ENCODE results near the gene IL10RB. TPM values are rescaled to one million over a fixed set of nuclear protein-coding genes. Genes with fewer than 3 reads are reported as not detected.

The IL10RB gene
- total RNA-seq, 2 donors from 2014 or later: 10.2 to 21.8 TPM

DNA sequence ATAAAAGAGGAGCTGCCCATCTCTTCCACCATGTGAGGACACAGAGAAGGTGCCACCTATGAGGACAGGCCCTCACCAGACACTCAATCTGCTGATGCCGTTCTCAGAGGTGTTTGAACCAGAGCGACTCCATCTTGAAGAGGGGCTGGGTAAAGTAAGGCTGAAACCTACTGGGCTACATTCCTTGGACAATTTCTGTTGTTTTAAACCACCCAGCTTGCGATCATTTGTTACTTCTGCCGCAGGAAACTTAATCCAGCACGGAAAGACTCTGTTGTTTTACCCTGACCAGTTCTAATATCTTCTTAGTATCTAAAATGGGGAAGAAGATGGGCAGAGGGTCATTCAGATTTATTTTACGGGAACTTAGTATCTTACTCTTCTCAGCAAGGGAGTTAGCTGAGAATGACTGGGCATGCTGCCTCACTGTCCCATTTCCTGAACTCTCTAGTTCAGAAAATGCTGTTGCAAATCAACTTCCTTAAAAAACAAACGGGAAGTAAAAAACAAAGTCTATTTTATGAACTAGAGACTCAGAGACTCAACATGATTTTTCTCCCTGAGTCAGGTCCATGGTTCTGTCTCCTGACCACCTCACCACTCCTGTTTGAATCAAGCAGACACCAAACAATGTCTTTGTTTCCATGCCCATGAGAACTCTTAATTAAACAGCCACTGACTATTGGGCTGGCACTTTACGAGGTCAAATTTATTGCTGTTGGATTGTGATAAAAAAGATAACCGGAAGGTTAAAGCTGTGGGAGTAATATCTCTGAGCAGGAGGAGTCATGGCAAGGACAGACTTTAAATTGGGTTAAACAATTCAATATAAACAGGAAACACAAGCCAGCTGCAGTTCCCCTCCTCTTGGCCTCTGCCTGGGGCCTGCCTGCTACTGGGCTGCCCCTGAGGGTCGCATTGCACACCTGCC is 34.8 kb downstream of the IL10RB start:
- no peak for DNase-seq (ENCODE audit: low spot score)
- peaks cover 0 to 5% of the 10 kb centered on the region in 2 donors for H3K4me1 ChIP-seq

DNA sequence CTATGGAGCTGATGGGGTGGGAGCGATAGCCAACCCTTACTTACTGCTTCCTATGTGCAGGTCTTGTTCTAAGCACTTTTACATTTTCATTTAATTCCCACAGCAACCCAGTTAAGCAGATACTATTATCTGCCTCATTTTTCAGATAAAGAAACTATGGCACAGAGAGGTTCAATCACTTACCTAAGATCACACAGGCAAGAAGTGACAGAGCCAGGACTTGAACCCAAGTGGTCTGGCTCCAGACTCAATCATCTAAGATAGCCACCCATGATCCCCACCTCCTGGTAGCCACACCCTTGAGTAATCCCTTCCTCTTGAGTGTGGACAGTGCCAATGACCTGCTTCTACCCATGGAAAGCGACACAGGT is 35.5 kb downstream of the IL10RB start:
- Histone ChIP-seq H3K27me3 (no peaks in the 10 kb centered on the region), H3K36me3 (no peaks in the 10 kb centered on the region), H3K9me3 (no peaks in the 10 kb centered on the region), H3K4me3 (no peak overlapping the region), H3K4me1 (peaks cover 0 to 5% of the 10 kb centered on the region in 2 donors), H3K27ac (peak overlapping the region; percentile 50 to 57)
- DNase-seq (ENCODE audit: low spot score): no peak
- TF ChIP-seq, protein P1, sequence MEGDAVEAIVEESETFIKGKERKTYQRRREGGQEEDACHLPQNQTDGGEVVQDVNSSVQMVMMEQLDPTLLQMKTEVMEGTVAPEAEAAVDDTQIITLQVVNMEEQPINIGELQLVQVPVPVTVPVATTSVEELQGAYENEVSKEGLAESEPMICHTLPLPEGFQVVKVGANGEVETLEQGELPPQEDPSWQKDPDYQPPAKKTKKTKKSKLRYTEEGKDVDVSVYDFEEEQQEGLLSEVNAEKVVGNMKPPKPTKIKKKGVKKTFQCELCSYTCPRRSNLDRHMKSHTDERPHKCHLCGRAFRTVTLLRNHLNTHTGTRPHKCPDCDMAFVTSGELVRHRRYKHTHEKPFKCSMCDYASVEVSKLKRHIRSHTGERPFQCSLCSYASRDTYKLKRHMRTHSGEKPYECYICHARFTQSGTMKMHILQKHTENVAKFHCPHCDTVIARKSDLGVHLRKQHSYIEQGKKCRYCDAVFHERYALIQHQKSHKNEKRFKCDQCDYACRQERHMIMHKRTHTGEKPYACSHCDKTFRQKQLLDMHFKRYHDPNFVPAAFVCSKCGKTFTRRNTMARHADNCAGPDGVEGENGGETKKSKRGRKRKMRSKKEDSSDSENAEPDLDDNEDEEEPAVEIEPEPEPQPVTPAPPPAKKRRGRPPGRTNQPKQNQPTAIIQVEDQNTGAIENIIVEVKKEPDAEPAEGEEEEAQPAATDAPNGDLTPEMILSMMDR (IDR thresholded peaks at IDR 0.05): no peak

More for the DNA sequence above, 34.8 kb downstream of the IL10RB start:
- Histone ChIP-seq H3K9me3 (no peaks in the 10 kb centered on the region), H3K27ac (peak overlapping the region; percentile 50 to 57), H3K4me3 (no peak overlapping the region), H3K27me3 (no peaks in the 10 kb centered on the region), H3K36me3 (no peaks in the 10 kb centered on the region)
- TF ChIP-seq, protein P1 (IDR thresholded peaks at IDR 0.05): no peak

DNA sequence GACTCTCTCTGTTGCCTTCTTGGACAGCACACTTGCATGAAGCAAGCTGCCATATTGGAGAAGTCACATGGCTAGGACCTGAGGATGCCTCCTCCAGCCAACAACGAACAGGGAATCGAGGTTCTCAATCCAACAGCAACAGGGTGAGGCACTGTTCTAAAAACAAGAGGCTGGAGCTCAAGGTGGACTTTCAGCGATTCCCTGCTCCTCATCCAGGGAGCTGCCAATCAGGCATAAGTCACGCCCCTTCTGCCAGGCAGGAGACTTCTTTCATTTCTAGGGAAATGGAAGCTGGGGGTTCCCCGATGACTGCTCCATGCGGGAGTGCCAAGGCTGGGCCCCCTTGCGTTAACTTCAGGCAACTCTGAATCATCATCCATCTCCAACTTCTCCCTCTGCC is 35.9 kb downstream of the IL10RB start:
- TF ChIP-seq, protein P1 (IDR thresholded peaks at IDR 0.05): no peak
- H3K27me3 ChIP-seq: no peaks in the 10 kb centered on the region
- peaks cover 0 to 5% of the 10 kb centered on the region in 2 donors for H3K4me1 ChIP-seq
- H3K4me3 ChIP-seq: no peak overlapping the region
- no peaks in the 10 kb centered on the region for H3K36me3 ChIP-seq
- peak; percentile 56 for DNase-seq (ENCODE audit: low spot score)
- H3K27ac ChIP-seq: peak overlapping the region in 1 of 2 donors; percentile 50
- H3K9me3 ChIP-seq: no peaks in the 10 kb centered on the region

DNA sequence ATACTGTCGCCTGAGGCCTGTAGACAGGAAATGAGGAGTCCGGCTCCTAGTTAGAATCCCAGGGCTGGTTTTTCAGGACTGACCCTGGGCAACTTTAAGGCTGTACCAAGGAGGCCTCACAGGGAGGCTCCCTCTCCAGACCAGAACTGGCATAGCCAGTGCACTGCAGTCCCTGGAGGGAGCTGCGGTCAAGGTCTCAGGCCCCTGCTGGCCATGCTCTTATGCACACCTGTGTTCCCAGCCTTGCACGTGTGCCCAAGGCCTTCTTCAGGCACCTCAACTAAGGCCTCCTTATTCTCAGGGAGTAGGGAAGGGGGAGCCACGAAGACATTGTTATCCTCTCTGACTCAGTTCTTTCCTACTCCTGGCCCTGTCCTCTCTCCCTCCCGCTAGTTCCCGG is 36.6 kb downstream of the IL10RB start:
- H3K4me1 ChIP-seq: peaks cover 0 to 5% of the 10 kb centered on the region in 2 donors
- H3K9me3 ChIP-seq: no peaks in the 10 kb centered on the region
- H3K27me3 ChIP-seq: no peaks in the 10 kb centered on the region
- TF ChIP-seq, protein P1 (IDR thresholded peaks at IDR 0.05): no peak
- H3K36me3 ChIP-seq: no peaks in the 10 kb centered on the region
- DNase-seq (ENCODE audit: low spot score): peak; percentile 52
- H3K27ac ChIP-seq: no peak overlapping the region
- H3K4me3 ChIP-seq: no peak overlapping the region

DNA sequence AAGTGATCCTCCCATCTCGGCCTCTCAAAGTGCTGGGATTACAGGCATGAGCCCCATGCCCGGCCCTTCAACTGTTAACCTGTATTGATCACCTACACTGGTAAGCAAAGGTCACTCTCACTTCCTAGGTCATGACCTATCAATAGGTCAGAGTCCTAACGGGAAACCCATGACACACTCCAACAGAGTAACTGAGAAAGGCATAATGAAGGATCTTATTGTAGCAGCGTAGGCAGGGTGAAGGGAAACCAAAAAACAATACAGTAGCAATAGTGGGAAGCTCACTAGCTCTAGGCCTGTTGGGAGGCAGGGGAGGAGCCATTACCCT is 39.1 kb downstream of the IL10RB start:
- Histone ChIP-seq H3K27me3 (no peaks in the 10 kb centered on the region), H3K27ac (no peak overlapping the region), H3K36me3 (no peaks in the 10 kb centered on the region), H3K4me3 (no peak overlapping the region), H3K4me1 (no peaks in the 10 kb centered on the region), H3K9me3 (no peaks in the 10 kb centered on the region)
- no peak for DNase-seq (ENCODE audit: low spot score)
- TF ChIP-seq, protein P1 (IDR thresholded peaks at IDR 0.05): no peak
